GM03348 (cell line): ENCODE measurements around the gene PHLDB1.

ENCODE experiments used
- DNase-seq: peaks from one replicate; pipeline ENCODE4 v3.0.0; 2012; ENCODE audit warnings: low spot score

PHLDB1 gene

DNA sequence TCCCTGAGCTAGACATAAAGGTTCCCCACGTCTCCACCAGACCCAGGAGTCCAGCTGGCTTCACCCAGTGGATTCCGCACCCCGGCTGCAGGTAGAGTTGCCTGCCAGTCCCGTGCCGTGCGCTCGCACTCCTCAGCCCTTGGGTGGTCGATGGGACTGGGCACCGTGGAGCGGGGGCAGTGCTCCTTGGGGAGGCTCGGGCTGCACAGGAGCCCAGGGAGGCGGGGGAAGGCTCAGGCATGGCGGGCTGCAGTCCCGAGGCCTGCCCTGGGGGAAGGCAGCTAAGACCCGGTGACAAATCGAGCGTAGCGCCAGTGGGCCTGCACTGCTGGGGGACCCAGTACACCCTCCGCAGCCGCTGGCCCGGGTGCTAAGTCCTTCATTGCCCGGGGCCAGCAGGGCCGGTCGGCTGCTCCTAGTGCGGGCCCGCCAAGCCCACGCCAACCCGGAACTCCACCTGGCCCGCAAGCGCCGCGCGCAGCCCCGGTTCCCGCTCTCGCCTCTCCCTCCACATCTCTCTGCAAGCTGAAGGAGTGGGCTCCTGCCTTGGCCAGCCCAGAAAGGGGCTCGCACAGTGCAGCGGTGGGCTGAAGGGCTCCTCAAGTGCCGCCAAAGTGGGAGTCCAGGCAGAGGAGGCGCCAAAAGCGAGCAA is 81.6 kb downstream of the PHLDB1 start:
- no peak for DNase-seq

DNA sequence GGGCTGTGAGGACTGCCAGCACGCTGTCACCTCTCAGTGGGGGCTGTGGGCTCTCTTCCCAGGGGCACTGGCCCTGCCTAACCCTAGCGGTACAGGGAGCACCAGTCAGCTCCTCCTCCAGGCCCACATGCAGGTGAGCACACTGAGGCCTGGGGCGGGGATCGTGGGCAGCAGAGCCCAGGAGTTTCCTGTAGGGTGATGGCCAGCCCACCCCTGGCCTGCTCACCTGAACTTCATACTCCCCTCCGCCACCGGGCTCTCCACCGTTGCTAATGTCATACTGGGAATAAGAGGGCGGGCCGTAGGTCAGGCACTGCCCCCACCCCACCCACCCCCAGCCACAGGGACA is 82.1 kb downstream of the PHLDB1 start:
- no peak for DNase-seq

DNA sequence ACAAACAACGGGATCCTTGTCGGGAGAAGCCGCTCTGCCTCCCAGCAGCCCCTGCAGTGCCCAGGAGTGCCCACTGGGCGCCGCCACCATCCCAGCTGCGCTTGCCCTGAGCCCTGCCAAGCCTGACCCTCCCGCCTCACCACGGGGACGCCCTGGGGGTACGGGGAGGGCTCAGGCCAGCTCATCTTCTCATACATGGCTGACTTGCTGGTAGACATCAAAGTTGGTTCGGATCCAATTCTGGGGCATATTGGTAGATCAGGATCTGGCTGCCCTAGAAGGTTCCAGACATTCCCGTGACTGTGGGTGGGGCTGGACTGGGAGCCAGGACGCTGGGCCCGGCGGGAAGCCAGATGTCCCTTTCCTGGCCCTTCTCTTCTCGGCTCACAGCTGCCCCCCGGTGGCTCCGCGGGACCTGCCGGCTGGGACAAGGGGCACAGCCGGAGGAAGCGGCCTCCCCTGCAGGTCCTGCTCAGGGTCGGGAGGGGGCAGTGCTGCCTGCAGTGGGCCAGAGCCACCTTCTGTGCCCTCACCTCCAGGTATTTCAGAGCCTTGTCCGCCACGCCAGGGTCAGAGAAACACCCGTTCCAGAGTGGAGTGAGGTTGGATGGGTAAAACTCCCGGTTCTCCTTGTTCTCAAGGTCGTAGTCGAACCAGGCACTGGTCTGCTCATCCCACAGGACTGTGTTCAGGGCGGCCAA is 82.6 kb downstream of the PHLDB1 start:
- peak; percentile 98 for DNase-seq

DNA sequence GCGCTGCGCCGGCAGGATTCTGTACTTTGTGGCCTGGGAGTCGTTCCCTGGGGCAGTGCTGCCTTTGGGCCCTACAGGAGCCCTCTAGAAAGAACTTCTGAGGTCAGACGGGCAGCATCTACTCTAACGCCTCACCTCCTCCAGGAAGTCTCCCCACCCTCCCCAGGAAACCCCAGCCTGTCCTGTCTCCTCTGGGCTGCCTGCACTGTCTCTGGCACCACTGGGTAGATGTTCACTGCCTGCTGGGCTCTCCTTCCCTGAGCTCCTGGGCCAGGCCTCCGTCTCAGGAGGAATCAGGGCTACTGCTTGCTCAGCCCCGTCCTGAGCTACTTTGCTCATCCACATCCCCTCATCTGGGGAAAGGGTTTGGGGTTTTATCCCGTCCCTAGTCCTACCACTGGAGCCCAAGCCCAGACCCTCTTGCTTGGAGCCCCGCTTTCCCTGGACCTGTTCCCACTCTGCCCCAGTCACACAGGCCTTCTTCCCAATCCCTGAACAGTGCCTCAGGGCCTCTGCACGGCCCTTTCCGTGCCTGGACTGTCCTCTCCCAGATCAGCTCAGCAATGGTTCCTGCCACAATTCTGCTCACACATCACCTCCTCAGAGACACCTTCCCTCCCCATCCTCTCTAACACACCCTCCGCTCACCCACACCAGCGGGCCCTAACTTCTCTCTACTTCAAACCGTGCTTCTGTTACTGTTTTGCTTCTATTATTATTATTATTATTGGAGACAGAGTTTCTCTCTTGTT is 83.3 kb downstream of the PHLDB1 start:
- no peak for DNase-seq

DNA sequence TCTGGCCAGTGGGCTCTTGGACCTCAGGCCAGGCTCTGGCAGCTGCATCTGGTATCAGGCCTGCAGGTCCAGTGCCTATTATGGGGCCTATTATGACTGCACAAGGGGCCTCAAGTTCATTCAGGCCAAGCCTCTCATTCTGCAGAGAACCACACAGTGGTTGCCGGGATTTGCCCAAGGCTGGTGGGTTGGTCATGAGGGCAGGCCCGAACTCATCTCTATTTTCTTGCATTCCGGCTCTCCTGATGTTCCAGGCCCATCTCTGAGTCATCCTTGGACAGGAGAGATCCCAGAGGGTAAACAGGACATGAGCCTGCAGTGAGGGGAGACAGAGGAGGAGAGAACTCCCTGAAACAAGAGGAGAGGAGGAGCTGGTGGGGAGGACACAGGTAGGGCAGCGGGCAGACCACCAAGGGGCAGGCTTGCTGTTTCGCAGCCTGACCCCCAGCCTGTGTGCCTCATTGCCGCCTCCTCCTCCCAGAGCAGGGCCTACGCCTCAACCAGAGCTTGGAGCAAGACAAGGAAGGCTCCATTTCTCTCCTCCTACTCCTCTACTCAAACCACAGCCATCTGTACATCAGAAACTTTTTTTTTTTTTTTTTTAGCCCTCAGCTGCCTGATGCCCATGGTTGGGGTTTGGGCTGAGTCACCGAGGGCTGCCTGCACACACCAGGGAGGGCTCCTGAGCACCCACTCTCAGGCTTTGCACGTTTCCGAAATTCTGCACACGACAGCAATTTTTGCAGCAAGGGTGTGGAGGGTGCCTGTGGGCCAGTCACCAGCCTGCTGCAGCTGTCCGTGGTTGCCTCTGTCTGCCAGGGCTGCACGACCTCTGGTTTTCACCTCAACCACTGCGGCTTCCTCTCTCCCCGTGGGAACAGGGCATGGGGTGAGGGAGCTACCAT is 84.8 kb downstream of the PHLDB1 start:
- peak; percentile 55 for DNase-seq

DNA sequence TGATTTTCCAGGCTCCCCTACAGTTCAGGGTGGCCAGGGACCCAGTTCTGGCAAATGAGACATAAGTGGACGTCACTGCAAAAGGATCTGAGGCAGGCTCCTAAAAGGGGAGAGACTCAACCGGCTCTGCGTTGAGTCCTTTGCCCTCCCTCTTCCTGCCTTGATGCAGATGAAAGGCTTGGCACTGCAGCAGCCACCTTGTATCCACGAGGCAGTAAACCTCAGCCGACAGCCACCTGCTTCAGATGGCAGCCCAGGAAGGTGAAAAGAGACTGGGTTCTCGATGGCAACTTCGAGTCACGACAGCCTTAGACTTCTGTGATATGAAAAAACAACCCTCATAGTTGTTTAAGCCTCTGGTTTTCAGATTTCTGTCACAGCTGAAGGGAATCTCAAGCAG is 86.8 kb downstream of the PHLDB1 start:
- DNase-seq, result no peak

DNA sequence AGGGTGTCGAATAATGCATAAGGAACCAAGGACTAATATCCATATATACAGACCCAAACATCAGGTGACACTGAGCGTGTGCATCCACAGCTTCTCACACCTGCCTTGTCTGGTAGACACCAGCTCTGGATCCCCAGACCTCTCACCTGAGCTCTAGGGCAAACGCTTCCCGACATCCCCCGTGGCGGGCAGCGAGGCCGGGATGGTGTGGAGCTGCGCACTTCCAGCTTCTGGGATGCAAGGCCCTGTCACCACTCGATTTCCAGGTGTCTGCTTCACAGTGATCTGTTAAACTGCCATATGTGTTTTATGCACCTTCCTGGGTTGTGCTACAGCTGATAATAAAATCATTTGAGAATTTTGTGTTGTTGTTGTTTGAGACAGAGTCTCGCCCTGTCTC is 87.4 kb downstream of the PHLDB1 start:
- no peak for DNase-seq

DNA sequence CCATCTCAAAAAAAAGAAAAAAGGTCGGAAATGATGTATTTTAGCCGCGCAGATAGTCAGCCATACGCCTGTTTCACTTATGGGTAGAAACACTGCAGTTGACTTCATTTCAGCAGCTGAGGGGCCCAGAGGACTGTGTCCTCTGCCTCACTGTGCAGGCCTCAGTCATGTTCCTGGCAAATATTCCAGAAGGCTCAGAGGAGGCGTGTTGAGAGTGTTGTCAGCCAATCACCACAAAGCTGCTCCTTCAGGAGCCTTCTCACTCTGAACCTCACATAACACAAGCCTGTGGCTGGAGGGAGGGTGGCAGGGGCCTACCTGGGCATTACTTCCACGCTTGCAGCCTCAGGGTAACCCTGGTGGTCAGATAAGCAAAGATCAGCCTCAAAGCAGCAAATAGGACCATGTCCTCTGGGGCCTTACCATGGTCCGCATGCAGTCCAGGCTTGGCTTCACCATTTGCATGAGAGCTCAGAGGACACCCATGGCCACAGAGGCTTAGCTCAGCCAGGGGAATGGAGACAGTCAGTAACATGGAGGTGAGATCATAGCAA is 89.3 kb downstream of the PHLDB1 start:
- DNase-seq, result no peak

DNA sequence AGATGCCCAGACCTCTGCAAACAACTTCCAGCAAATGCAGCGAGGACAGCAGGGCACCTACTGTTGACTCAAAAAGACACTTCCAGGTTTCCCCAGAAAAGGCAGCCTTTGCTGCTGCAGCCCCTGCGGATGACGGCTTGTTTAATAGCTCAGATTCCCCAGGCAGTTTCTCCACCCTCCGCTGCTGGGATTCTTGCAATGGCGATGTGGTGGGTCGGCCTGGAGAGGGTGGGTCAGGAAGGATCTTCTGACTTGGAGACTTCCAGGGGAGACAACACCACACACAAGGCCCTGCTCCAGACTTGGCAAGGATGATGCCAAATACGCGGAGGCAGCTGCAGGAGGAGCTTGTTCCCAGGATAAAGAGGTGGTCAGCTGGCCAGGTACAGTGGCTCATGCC is 89.9 kb downstream of the PHLDB1 start:
- no peak for DNase-seq

DNA sequence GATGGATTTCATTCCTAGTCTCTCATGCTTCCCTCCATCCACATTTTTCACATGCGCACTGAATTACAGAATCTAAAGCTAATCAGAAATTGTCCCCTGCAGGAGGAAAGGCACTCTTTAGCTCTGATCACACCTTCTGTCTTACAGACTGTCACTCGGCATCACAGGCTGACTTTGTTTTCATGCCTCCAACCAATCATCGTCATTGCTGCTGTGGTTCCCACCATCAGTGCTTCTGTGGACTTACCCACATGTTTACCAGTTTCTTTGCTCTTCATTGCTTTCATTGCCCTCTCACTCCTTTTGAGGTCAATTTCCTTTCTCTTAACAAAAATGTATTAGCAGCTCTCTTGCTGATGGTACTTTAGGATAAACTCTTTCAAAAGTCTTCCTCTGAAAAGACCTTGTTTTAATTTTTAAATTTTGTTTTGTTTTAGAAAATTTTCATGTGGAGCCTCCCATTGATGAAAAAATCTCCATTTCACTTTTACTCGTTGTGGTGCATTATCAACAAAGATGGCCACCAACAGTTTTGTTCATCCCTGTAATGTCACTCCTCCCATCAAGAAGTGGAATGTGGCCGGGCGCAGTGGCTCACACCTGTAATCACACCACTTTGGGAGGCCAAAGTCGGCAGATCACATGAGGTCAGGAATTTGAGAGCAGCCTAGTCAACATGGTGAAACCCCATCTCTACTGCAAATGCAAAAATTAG is 92.2 kb downstream of the PHLDB1 start:
- DNase-seq, result no peak

DNA sequence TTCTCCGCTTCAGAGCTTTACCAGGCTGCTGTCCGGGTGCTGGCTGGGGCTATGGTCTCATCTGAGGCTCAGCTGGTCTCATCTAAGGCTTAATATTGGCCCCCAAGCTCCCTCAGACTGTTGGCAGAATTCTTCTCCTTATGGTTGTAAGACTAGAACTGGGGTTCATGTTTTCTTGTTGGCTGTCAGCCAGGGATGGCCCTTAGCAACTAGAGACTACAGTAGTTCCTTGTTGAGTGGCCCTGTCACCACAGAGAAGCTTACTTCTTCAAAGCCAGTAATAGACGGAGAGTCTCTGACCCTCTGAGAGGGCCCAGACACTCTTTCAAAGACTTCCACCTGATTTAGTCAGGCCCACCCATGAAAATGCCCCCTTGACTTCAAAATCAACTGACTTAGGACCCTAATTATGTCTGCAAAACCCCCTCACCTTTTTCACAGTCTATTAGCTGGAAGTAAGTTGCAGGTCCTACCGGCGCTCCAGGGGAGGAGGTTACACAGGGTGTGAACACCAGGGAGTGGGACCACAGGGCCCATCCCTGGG is 96.2 kb downstream of the PHLDB1 start:
- DNase-seq, result no peak

DNA sequence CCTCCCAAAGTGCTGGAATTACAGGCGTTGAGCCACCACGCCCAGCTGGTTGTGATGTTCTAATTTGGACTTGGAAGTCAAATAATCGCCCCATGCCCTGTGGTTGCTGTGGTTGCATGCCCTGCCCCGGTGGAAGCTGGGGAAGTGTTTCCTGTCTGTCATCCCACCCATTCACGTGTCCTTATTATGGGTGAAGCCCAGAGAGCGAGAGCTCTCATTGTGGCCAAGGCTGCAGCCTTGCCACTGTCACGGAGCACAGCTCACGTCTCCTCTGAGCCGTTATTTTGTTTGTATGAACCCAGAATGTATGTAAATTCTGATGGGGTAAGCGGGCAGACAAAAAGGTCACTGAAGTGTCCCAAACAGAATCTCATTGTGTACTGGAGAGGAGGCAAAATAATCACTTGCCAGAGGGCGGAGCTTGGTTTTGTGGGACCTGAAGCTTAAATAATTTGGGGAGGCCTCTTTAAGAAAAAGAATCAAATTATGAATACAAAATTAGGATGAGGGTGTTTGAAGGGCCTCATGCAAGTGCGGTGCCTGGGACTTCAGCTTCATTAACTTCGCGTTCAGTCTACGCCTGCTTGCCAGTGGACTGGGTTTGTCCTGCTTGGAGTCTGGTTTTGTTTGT is 97.8 kb downstream of the PHLDB1 start:
- DNase-seq, result no peak

DNA sequence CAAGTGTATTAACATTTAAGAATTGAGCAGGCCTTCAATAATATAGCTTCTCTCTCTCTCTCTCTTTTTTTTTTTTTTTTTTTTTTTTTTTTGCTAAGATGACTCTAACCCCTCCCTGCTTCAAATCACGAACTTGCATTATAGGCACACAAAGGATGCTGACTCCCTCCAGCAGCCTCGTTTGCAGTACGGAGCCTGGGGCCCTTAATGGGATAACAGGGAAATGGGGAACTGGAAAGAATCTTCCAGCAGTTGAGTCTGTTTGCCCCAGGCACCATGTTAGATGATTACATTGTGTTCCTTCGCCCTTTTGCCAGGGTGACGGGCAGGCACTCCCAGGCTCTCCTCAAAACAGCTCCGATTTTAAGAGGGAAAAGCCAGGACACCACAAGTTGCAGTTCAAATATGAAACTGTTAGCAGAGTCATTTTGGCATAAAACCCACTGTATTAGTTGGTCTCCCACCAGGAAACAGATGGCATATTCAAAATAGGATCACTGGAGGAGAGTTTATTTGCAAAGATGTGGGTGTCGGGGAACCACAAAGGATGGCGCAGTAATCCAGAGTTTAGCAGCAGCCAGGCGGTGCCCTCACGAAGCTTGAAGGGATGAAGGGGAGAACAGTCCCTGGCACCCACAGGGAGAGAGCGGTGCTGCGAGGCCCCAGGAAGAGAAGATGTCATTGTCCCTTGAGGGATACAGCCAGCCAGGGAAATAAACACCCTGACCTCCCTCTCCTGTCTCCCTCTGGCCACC is 98.6 kb downstream of the PHLDB1 start:
- DNase-seq, result no peak

DNA sequence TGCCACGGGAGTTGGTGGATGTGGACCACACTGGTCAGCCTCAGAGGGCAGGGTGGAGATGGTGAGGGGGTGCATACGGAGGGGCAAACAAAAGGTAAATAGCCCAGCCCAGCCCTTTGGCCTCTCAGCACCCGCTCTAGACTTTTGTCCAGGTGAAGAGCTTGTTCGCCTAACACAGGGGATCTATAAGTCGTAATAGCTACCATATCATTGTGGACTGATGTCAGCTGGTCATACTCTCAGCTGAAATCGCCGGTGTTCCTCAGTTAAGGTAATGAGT is 99.1 kb downstream of the PHLDB1 start:
- DNase-seq, result no peak
